NCI-H146 treated with DMSO at 0.1 percent for 48 hours (cell line): ENCODE results near the gene ZNF365.
"Not testable (repeated sequence)": the region's sequence is repeated elsewhere in the genome, so short reads cannot be mapped to it uniquely, and the experiment has no call there.

Experiments used
- DNase-seq: peaks from one replicate; lab custom pipeline; 2025; ENCODE audit not compliant: unreplicated experiment; lab: John Stamatoyannopoulos, UW

Gene ZNF365

DNA sequence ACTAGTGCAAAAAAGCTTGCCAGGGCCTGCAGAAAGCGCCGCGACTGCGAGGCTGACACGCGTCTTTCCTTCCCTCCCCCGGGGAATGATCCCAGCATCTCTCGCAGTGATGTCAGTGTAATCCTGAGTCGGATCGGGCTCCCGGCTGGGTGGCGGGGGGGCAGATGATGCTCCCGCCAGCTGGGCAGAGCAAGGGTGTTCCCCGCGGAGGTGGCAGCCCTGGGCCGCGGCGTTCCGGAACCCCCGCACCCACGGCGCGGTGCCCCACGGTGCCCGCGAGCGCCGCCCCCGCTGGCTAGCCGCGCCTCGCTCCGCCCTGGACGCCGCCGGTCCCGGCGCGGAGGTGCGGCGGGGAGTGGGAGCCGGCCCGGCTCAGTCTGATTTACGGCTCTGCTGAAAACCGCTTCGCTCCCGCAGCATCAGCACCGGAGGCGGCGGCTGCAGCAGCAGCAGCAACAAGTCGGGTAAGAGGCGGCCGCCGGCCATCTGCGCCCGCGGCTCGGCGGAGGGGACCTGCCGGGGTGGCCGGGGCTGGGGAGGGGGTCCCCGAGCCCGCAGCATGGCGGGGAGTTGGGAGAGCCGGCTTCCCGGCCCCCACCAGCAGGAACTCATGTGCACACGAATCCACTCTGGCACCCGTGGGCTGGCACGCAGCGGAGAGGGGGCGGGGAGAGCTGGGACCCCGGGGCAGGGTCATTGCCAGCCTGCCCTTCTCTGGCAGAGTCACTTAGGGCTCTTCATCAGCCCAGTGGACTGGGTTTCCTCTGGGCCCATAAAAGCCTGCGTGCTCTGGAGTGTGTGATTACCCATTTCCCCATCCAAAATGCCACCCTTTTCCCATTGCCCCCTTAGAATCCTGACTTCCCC lies at the start of gene ZNF365:
TSS of gene ZNF365 (plus strand) at position 375 of the 867 bp plus-strand sequence. CDS start 1,825 bp downstream, outside the sequence.
- no peak for DNase-seq

DNA sequence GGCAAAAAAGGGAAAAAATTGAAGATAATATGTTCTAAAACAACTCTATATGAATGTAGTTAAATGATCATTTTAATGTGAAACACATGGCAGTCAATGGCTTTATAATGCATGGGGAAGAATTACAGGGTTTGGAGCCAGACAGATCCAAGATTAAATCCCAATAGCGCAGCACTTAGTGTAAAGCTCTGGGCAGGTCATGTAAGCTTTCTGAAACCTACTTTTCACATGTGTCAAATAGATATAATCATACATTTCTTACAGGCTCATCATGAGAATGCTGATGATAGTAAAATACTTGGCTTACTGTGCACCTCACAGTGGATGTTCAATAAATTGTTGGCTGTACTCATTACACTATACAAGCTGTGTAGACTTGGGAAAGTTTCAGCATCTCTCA lies 48.0 kb upstream of the ZNF365 start:
- DNase-seq, result no peak

GRCh38 chr10:62327885-62328284 lies 46.3 kb upstream of the ZNF365 start:
- DNase-seq, result no peak

DNA sequence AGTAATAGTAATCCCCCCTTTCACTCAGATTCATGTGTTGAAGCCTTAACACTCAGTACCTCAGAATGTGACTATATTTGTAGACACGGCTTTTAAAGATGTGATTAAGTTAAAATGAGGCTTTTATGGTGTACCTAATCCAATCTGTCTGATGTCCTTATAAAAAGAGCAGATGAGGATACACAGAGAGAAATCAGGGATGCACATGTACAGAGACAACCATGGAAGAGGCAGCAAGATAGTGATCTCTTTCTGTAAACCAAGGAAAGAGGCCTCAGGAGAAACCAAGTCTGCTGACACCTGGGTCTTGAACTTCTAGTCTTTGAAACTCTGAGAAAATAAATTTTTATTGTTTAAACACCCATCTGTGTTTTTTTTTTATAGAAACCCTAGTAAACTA lies 44.0 kb upstream of the ZNF365 start:
- no peak for DNase-seq

DNA sequence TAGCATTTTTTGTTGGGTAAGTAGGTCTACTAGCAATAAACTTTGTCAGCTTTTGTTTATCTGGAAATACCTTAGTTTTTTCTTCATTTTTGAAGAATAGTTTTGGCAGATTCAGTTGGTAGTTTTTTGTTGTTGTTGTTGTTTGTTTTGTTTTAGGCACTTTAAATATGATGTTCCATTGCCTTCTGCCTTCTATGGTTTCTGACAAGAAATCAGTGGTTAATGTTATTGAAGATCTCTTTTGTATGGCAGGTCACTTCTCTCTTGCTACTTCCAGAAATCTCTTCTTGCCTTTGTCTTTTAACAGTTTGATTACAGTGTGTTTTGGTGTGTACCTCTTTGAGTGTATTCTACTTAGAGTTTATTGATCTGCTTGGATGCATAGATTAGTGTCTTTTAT lies 41.8 kb upstream of the ZNF365 start:
- no peak for DNase-seq

DNA sequence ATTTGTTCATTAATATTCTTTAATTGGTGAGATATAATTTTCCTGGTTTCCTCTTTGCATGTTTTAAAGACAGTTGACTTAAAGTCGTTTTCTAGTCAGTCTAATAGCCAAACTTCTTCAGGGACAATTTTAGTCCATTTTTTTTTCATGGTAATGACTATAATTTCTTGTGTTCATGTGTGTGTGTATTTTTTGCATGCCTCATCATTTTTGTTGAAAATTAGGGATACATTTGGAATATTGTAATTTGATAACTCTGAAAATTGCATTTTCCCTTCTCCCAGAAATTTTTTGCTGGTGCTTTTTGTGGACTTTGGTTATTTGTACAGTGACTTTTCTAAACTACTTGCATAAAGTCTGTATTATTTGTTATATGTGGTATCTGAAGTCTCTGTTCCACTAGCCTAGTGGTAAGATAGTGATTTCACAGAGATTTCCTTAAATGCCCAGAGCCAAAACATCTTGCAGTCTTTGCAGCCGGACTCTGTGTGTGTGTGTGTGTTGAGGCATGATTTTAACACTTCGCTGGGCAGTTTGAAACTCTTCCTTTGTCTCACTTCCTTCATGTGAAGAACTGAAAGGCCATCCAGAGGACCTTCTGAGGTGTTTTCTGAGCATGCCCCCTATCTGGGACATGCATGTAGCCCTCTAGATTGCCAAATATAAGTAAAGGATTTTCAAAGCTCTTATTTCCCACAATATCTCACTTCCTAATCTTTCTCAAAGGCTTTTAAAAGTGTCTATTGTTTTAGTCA lies 40.9 kb upstream of the ZNF365 start:
- DNase-seq, result no peak

GRCh38 chr10:62333988-62334682 lies 40.0 kb upstream of the ZNF365 start:
- no peak for DNase-seq

DNA sequence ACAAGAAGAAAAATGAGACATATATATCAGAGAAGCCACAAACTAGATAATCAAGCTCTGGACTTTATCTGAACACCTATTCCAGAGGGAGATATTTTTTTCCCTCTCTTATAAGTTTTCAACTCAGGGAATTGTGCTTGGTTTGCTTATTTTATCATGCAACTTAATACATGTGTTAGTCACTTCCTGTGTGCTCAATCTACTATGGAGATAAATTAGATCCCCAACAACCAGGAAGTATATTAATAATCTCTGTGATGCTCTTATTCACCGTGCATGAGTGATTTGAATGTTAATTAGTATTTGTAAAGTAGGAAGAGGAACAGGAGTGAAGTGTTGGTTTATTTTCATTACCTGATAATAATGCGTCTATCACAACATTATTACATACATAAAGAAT lies 38.8 kb upstream of the ZNF365 start:
- DNase-seq, result no peak

DNA sequence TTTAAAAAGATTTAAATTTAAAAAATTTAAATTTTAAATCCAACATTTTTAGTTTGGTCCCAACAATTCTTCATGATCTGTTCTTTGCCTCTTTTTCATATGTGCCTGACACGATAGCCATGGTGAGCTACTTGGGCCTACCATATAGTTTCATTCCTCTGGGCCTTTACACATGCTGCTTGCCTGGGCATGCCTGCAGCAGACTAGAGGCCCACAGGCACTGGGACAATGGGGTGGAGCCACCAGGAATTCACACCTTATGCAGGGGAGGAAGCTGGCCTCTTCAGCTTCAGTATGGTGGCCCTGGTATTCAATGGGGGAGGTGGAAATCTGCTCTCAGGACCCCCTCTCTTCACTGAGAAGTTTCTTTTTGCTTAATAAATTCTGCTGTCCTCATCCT lies 37.8 kb upstream of the ZNF365 start:
- DNase-seq, result no peak

DNA sequence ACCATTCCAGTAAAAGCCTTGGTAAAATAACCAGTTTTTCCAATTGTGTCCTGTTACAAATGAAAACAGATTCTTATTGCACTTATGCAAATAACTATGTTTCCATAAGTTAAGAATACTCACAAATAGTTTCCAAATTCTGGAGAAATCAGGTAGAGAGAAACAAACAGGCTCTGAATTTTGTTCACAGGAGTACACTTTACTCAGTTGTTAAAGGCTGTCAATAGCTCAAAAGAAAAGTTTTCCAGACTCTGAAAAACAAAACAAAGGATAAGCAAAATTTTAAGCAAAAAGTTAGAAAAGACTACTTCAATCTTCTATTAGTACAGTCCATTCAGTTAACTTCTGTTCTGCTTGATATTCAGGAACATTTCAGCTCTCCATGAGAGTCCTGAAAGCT lies 32.8 kb upstream of the ZNF365 start:
- no peak for DNase-seq

DNA sequence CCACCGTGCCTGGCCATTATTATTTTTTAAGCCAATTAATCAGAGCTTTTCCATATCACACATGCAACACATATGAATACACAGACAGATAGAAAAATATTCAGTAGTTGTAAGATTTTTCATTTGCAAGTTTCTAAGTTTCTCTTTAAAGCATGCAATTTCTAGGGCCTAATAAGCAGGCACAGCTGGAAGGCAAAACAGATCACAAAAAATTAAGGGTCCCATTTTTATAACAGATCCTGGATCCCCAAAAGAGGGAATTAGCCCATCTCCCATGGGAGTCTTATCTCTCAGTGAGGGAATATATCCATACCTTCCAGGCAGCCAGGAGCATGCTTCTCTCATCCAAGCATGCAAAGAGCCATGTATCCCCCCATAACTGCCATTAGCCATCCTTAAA lies 31.2 kb upstream of the ZNF365 start:
- no peak for DNase-seq

- no peak for DNase-seq
Observed at GRCh38 chr10:62348029-62348428, 26.1 kb upstream of the ZNF365 start.

DNA sequence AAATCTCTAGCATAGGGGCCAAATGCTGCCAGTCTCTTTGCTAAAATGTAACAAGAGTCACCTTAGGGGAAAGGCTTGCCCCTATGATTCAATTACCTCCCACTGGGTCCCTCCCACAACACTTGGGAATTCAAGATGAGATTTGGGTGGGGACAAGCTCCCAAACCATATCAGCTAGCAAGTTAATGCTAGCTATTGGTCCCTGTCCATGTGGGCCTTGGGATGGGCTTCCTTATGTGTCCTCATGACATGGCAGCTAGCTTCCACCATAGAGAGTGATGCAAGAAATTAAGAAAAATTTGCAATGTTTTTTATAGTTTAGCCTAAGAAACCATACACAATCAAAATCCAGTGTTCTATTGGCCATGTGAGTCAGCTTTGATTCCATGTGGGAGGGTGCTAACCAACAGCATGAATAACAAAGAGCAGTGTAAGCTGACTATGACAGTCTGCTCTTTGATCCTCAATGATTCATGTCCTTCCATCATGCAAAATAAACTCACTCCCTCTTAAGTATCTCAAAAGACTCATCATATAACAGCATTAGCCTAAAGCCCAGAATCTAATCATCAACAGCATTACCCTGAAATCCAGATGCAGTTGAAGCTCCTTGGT lies 21.7 kb upstream of the ZNF365 start:
- no peak for DNase-seq

- DNase-seq, result no peak
Observed at GRCh38 chr10:62354916-62355315, 19.3 kb upstream of the ZNF365 start.

DNA sequence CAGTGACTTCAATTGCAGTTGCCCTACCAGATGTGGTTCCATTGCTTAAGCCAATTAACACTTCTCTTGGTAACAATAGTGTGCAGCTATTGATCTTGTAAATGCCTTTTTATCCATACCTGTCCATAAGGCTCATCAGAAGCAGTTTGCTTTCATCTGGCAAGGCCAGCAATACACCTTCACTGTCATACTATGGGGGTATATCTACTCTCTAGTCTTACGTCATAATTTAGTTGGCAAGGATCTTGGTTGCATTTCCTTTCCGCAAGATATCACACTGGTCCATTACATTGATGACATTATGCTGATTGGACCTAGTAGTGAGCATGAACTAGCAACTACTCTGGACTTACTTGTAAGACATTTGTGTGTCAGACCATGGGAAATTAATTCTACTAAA lies 17.7 kb upstream of the ZNF365 start:
- DNase-seq, result no peak

- DNase-seq, result not testable (repeated sequence)
Observed at GRCh38 chr10:62358151-62358550, 16.0 kb upstream of the ZNF365 start.

- no peak for DNase-seq
Observed at GRCh38 chr10:62373639-62373994, 552 bp upstream of the ZNF365 start.

GRCh38 chr10:62374862-62375710 lies 917 bp downstream of the ZNF365 start:
- no peak for DNase-seq

- no peak for DNase-seq
Observed at GRCh38 chr10:62376071-62377025, 2.2 kb downstream of the ZNF365 start.
